GM12878 (cell line): Measurements from ENCODE around the gene SPATA45. TPM values are rescaled to one million over a fixed set of nuclear protein-coding genes. Genes with fewer than 3 reads are reported as not detected.
A peak's percentile ranks its signal among the peaks of the same experiment; 100 is the strongest.
"Not testable (repeated sequence)": the region's sequence is repeated elsewhere in the genome, so short reads cannot be mapped to it uniquely, and the experiment has no call there.

ENCODE experiments used
- ATAC-seq: fragments of 200-7000 bp; cut with Tn5 transposase; 3 replicates; pipeline ENCODE4 v1.9.1; 2020; ENCODE audit warnings: mild to moderate bottlenecking, moderate library complexity
- BruUV-seq: library from RNA; stranded (reverse); fragments of 400-500 nt; replicated peaks from 2 replicates; lab custom pipeline; 2021; lab: Mats Ljungman, UMichigan
- CTCF ChIA-PET: fragments of 300-600 bp; sonication (Branson Sonifier 250); formaldehyde crosslinking; extraction: SDS; loops from one replicate; lab custom pipeline; 2021; ENCODE audit warnings: inconsistent platforms; lab: Yijun Ruan, JAX
- POLR2A ChIA-PET: fragments of 350-600 bp; formaldehyde crosslinking; extraction: SDS; loops from one replicate; lab custom pipeline; 2021; ENCODE audit warnings: inconsistent platforms; lab: Charles Lee
- RAD21 ChIA-PET: fragments of 300-600 bp; sonication (Branson Sonifier 250); formaldehyde crosslinking; loops from one replicate; lab custom pipeline; 2023; ENCODE audit warnings: antibody characterized with exemption; ENCODE audit not compliant: unreplicated experiment; lab: Charles Lee
- SMC1A ChIA-PET: fragments of 300-600 bp; sonication (Branson Sonifier 250); formaldehyde crosslinking; loops from one replicate; lab custom pipeline; 2023; ENCODE audit not compliant: unreplicated experiment, uncharacterized antibody; lab: Charles Lee
- DNase-seq: peaks from one replicate; pipeline ENCODE4 v3.0.0-alpha.2; 2011; ENCODE audit warnings: low read depth, low spot score
- FAIRE-seq: peaks from 3 replicates; lab custom pipeline; 2011; peaks lifted over from hg19 to GRCh38; lab: Jason Lieb, UNC
- H2AFZ ChIP-seq: 2 replicates; pipeline ENCODE4 v1.6.0; 2011; ENCODE audit warnings: low read depth, low read length, control low read depth; ENCODE audit not compliant: control insufficient read depth
- H3K27ac ChIP-seq: 2 replicates; pipeline ENCODE4 v1.5.1; 2011; ENCODE audit warnings: control low read depth; ENCODE audit not compliant: control insufficient read depth, insufficient read depth
- H3K27me3 ChIP-seq, 2 experiments: replicated peaks in 1 of 2; 2 replicates each; pipeline versions ENCODE4 v1.6.0 to v1.6.1; 2011; ENCODE audit warnings: low read length in 1 of 2; ENCODE audit not compliant: control insufficient read depth in 2 of 2, insufficient read depth in 2 of 2
- H3K36me3 ChIP-seq, 2 experiments: 2 replicates each; pipeline ENCODE4 v1.5.1; 2011; ENCODE audit warnings: low read length in 1 of 2; ENCODE audit not compliant: control insufficient read depth in 2 of 2, insufficient read depth in 2 of 2
- H3K4me1 ChIP-seq: 2 replicates; pipeline ENCODE4 v1.6.1; 2011; ENCODE audit warnings: mild to moderate bottlenecking, low read length, moderate library complexity, mixed read lengths; ENCODE audit not compliant: control insufficient read depth, insufficient read depth
- H3K4me2 ChIP-seq: 2 replicates; pipeline ENCODE4 v1.6.0; 2011; ENCODE audit warnings: control low read depth; ENCODE audit not compliant: control insufficient read depth, insufficient read depth
- H3K4me3 ChIP-seq: fragments of 200-600 bp; sonication (generic); 2 replicates; pipeline ENCODE4 v1.5.1; 2016
- H3K79me2 ChIP-seq: 2 replicates; pipeline ENCODE4 v1.6.0; 2011; ENCODE audit warnings: low read length; ENCODE audit not compliant: control insufficient read depth, insufficient read depth
- H3K9ac ChIP-seq: 2 replicates; pipeline ENCODE4 v1.8.0; 2011; ENCODE audit warnings: low read length, control low read depth, mixed read lengths; ENCODE audit not compliant: control insufficient read depth, insufficient read depth
- H3K9me3 ChIP-seq: replicated peaks from 3 replicates; pipeline ENCODE4 v1.5.1; 2011; ENCODE audit warnings: mild to moderate bottlenecking, low read length; ENCODE audit not compliant: control insufficient read depth, insufficient read depth
- H4K20me1 ChIP-seq: 2 replicates; pipeline ENCODE4 v1.6.0; 2011; ENCODE audit not compliant: control insufficient read depth, insufficient read depth
- BRCA1 ChIP-seq: IDR thresholded peaks from 2 replicates; pipeline ENCODE4 v1.6.1; 2011; ENCODE audit warnings: low read depth, low read length, improper control_type of control experiment
- EP300 ChIP-seq, 2 experiments: fragments of 150-350 bp in 1 of 2; IDR thresholded peaks; 2 replicates each; pipeline ENCODE4 v1.6.1; 2011 to 2012; ENCODE audit warnings: low read depth in 2 of 2, low read length in 2 of 2, borderline replicate concordance in 1 of 2, improper control_type of control experiment in 1 of 2, inconsistent platforms in 1 of 2; ENCODE audit not compliant: control insufficient read depth in 1 of 2
- GATAD2B ChIP-seq: fragments of 450-650 bp; conservative IDR thresholded peaks from 2 replicates; pipeline ENCODE4 v1.6.1; 2017; ENCODE audit warnings: low read depth, mild to moderate bottlenecking, moderate library complexity
- MEF2B ChIP-seq: fragments of 450-650 bp; IDR thresholded peaks from 2 replicates; pipeline ENCODE4 v1.6.1; 2018; ENCODE audit warnings: mild to moderate bottlenecking, moderate library complexity; ENCODE audit not compliant: partially characterized antibody, poor library complexity, severe bottlenecking
- POLR2AphosphoS2 ChIP-seq: IDR thresholded peaks from 2 replicates; pipeline ENCODE4 v1.6.1; 2011; ENCODE audit warnings: low read depth, mild to moderate bottlenecking, low read length, improper control_type of control experiment, moderate library complexity
- TCF7 ChIP-seq: IDR thresholded peaks from 2 replicates; pipeline ENCODE4 v1.6.1; 2014; ENCODE audit warnings: antibody characterized with exemption, borderline replicate concordance
- whole genome bisulfite sequencing: methylation state at CpG from one replicate; pipeline ENCODE4 v1.1.6; 2016; ENCODE audit warnings: low lambda C conversion rate; ENCODE audit not compliant: insufficient replicate concordance, insufficient coverage; ENCODE audit errors: missing lambda C conversion rate; 5-methylcytosine and 5-hydroxymethylcytosine counted together
- in situ Hi-C: fragments of 300-500 bp; cut with MboI; formaldehyde crosslinking; loops from 9 replicates; pipeline ENCODE4 v1.14.3; 2018; ENCODE audit warnings: mixed read lengths
- intact Hi-C: fragments of 100-400 bp; cut with micrococcal nuclease; formaldehyde crosslinking; loops from one replicate; pipeline ENCODE4 v1.14.2; 2022; ENCODE audit not compliant: unreplicated experiment
- polyA plus RNA-seq, 11 experiments: library from polyadenylated mRNA; depleted of rRNA in 4 of 11; unstranded in 6 of 11; stranded (reverse) in 5 of 11; fragments of >200 nt; fragmentation: Nextera tagmentation in 4 of 11; fragmentation: Illumina TruSeq in 1 of 11; extraction: Ambion mirVana in 4 of 11; extraction: Trizol in 1 of 11; gene quantifications; 1 replicate in 1 of 11; 2 replicates in 10 of 11; pipeline versions ENCODE4 v1.2.1 to v1.2.3, GENCODE V29; 2011 to 2016; ENCODE audit warnings: inconsistent platforms in 2 of 11, missing spikeins in 2 of 11, low read depth in 1 of 11
- total RNA-seq, 4 experiments: library from RNA; depleted of rRNA in 3 of 4; stranded (reverse); fragments of >200 nt in 3 of 4; fragmentation: Illumina TruSeq in 1 of 4; extraction: Trizol in 1 of 4; gene quantifications; 2 replicates each; pipeline versions ENCODE4 v1.2.1 to v1.2.3, GENCODE V29; 2013 to 2021
- TF ChIP-seq, protein P1 (sequence below): fragments of 450-650 bp; IDR thresholded peaks from 2 replicates; pipeline ENCODE4 v1.6.1; 2016; ENCODE audit warnings: mild to moderate bottlenecking

Gene SPATA45
- total and polyA plus RNA-seq, 10 of the 15 experiments (the other 5 are each of a cell fraction or from before 2014, with no cell fraction given) = 0.22 to 0.37 (median 0.31) TPM; not detected in 7

- no peak for TF ChIP-seq BRCA1
- TF ChIP-seq POLR2AphosphoS2 = no peak
- TF ChIP-seq MEF2B = no peak
- TF ChIP-seq TCF7 = no peak
- no peak for TF ChIP-seq GATAD2B
- no peak for TF ChIP-seq EP300 (IDR thresholded peaks at IDR 0.05; ENCODE audit: borderline replicate concordance in 1 of 2, control insufficient read depth in 1 of 2, low read depth in 2 of 2, low read length in 2 of 2)
These were observed 16.8 kb upstream of the SPATA45 start (continued) for GRCh38 chr1:212864201-212864600.

GRCh38 chr1:212863345-212863744, 15.9 kb upstream of the SPATA45 start:
- H3K4me1 ChIP-seq, ATAC-seq, H3K36me3 ChIP-seq, H4K20me1 ChIP-seq, H2AFZ ChIP-seq, H3K9me3 ChIP-seq, H3K27me3 ChIP-seq, DNase-seq, in situ Hi-C loops, FAIRE-seq, H3K9ac ChIP-seq, H3K27ac ChIP-seq, BruUV-seq: not testable (repeated sequence)
- intact Hi-C loops = loop anchor here (5.0 to 10.0 kb wide), 2 partner anchors 94 to 259 kb away; partner anchors contain the start of gene ATF3
- ChIA-PET SMC1A (interaction anchor here (0.6 to 6.0 kb wide), 22 partner anchors 8 to 148 kb away, joined by 3 to 35 read pairs (median 4); no protein-coding TSS in a partner anchor), POLR2A (interaction anchor here (0.6 to 1.5 kb wide), 16 partner anchors 10 to 1039 kb away, joined by 3 to 7 read pairs (median 3); no protein-coding TSS in a partner anchor), RAD21 (interaction anchor here (0.8 to 2.5 kb wide), 3 partner anchors 27 to 49 kb away, joined by 4 to 9 read pairs (median 6); no protein-coding TSS in a partner anchor), CTCF (interaction anchor here (0.6 to 2.3 kb wide), 8 partner anchors 15 to 304 kb away, joined by 3 to 6 read pairs (median 3); no protein-coding TSS in a partner anchor)
- WGBS = 98% methylated on average over 10 of the region's 10 CpGs
- H3K4me3 ChIP-seq = 0 out of 2 replicates have a peak overlapping the region, but pooled peaks have one; percentile 63
- 0 out of 2 replicates have a peak overlapping the region, but pooled peaks have one; percentile 46 for H3K4me2 ChIP-seq
- TF ChIP-seq, protein P1, sequence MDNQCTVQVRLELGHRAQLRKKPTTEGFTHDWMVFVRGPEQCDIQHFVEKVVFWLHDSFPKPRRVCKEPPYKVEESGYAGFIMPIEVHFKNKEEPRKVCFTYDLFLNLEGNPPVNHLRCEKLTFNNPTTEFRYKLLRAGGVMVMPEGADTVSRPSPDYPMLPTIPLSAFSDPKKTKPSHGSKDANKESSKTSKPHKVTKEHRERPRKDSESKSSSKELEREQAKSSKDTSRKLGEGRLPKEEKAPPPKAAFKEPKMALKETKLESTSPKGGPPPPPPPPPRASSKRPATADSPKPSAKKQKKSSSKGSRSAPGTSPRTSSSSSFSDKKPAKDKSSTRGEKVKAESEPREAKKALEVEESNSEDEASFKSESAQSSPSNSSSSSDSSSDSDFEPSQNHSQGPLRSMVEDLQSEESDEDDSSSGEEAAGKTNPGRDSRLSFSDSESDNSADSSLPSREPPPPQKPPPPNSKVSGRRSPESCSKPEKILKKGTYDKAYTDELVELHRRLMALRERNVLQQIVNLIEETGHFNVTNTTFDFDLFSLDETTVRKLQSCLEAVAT = peak; percentile 65; the same call in 1 of the 2 replicates
- peaks cover 55% of the 10 kb centered on the region for H3K79me2 ChIP-seq
